ENCODE data around the gene DIO1.

GRCh38 chr1:53906121-53906520 lies 12.1 kb downstream of the DIO1 start:
- TF ChIP-seq CTCF (conservative IDR thresholded peaks at IDR 0.05), result no peak
- TF ChIP-seq EZH2 (IDR thresholded peaks at IDR 0.05; ENCODE audit: low read depth), result no peak
